Mucosa of gallbladder (tissue), 1 donor: ENCODE measurements around the gene TAAR6. TPM values are rescaled to one million over a fixed set of nuclear protein-coding genes. Genes with fewer than 3 reads are reported as not detected.
A peak's percentile ranks its signal among the peaks of the same experiment; 100 is the strongest.
"Not testable (repeated sequence)": the region's sequence is repeated elsewhere in the genome, so short reads cannot be mapped to it uniquely, and the experiment has no call there.

Source experiments
- DNase-seq: peaks from one replicate; pipeline ENCODE4 v3.0.0-alpha.2; 2020; ENCODE audit warnings: low spot score
- total RNA-seq: library from RNA; stranded (reverse); gene quantifications from one replicate; pipeline ENCODE4 v1.2.1, GENCODE V29; 2021
- donor health status: DM: no; HTN: no; CAD: no.

TAAR6 gene
- total RNA-seq = not detected

GRCh38 chr6:132570221-132570777 lies at the start of gene TAAR6:
TAAR6 (plus strand) TSS chr6:132570322; CDS start chr6:132570322, 0 bp downstream.
- DNase-seq = no peak

GRCh38 chr6:132520953-132521352 lies 49.2 kb upstream of the TAAR6 start:
- no peak for DNase-seq

GRCh38 chr6:132524646-132525045 lies 45.5 kb upstream of the TAAR6 start:
- DNase-seq = no peak

GRCh38 chr6:132525866-132526265 lies 44.3 kb upstream of the TAAR6 start:
- DNase-seq = no peak

GRCh38 chr6:132526461-132526860 lies 43.7 kb upstream of the TAAR6 start:
- DNase-seq = no peak

GRCh38 chr6:132527791-132528190 lies 42.3 kb upstream of the TAAR6 start:
- DNase-seq = no peak

- peak; percentile 56 for DNase-seq
Observed at GRCh38 chr6:132530293-132530974, 39.7 kb upstream of the TAAR6 start.

GRCh38 chr6:132534546-132534945 lies 35.6 kb upstream of the TAAR6 start:
- DNase-seq = not testable (repeated sequence)

GRCh38 chr6:132537145-132537544 lies 33.0 kb upstream of the TAAR6 start:
- DNase-seq = no peak

- DNase-seq = no peak
Observed at GRCh38 chr6:132537977-132538376, 32.1 kb upstream of the TAAR6 start, which contains the start of gene TAAR9. TAAR9 (plus strand) TSS chr6:132538277; CDS start chr6:132538290, 13 bp downstream.

- DNase-seq = no peak
Observed at GRCh38 chr6:132544826-132545225, 25.3 kb upstream of the TAAR6 start.

- no peak for DNase-seq
Observed at GRCh38 chr6:132548746-132549463, 21.2 kb upstream of the TAAR6 start.

- DNase-seq = no peak
Observed at GRCh38 chr6:132551214-132551613, 18.9 kb upstream of the TAAR6 start.

- no peak for DNase-seq
Observed at GRCh38 chr6:132552372-132552771, 17.8 kb upstream of the TAAR6 start, which contains the start of gene TAAR8. TAAR8 (plus strand) TSS chr6:132552672; CDS start chr6:132552693, 21 bp downstream.

- not testable (repeated sequence) for DNase-seq
Observed at GRCh38 chr6:132560087-132560486, 10.0 kb upstream of the TAAR6 start.

GRCh38 chr6:132566404-132566803 lies 3.7 kb upstream of the TAAR6 start:
- DNase-seq = no peak

- DNase-seq = no peak
Observed at GRCh38 chr6:132567566-132567965, 2.6 kb upstream of the TAAR6 start.

GRCh38 chr6:132568611-132569010 lies 1.5 kb upstream of the TAAR6 start:
- DNase-seq = no peak

GRCh38 chr6:132569170-132569569 lies 952 bp upstream of the TAAR6 start:
- no peak for DNase-seq

- no peak for DNase-seq
Observed at GRCh38 chr6:132571774-132572173, 1.7 kb downstream of the TAAR6 start.

- no peak for DNase-seq
Observed at GRCh38 chr6:132584698-132585097, 14.6 kb downstream of the TAAR6 start.

GRCh38 chr6:132587424-132587823 lies 17.3 kb downstream of the TAAR6 start:
- DNase-seq = no peak

GRCh38 chr6:132589454-132589853 lies 19.3 kb downstream of the TAAR6 start, which contains the start of gene TAAR5:
TAAR5 (minus strand) TSS chr6:132589741; CDS start chr6:132589686, 55 bp downstream.
- no peak for DNase-seq
